ENCODE data around the gene EFNA3. TPM values are rescaled to one million over a fixed set of nuclear protein-coding genes. Genes with fewer than 3 reads are reported as not detected.
A peak's percentile ranks its signal among the peaks of the same experiment; 100 is the strongest.

Gene EFNA3
- total RNA-seq, 1 donor = 0.43 TPM

GRCh38 chr1:155048449-155049334, 29.9 kb upstream of the EFNA3 start:
- no peak overlapping the region for H3K4me3 ChIP-seq (ENCODE audit: low read depth, low read length)
- TF ChIP-seq, protein P1, sequence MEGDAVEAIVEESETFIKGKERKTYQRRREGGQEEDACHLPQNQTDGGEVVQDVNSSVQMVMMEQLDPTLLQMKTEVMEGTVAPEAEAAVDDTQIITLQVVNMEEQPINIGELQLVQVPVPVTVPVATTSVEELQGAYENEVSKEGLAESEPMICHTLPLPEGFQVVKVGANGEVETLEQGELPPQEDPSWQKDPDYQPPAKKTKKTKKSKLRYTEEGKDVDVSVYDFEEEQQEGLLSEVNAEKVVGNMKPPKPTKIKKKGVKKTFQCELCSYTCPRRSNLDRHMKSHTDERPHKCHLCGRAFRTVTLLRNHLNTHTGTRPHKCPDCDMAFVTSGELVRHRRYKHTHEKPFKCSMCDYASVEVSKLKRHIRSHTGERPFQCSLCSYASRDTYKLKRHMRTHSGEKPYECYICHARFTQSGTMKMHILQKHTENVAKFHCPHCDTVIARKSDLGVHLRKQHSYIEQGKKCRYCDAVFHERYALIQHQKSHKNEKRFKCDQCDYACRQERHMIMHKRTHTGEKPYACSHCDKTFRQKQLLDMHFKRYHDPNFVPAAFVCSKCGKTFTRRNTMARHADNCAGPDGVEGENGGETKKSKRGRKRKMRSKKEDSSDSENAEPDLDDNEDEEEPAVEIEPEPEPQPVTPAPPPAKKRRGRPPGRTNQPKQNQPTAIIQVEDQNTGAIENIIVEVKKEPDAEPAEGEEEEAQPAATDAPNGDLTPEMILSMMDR (IDR thresholded peaks at IDR 0.05; ENCODE audit: insufficient read depth, low read depth, low read length) = no peak
- DNase-seq (ENCODE audit: low read depth) = no peak

DNA sequence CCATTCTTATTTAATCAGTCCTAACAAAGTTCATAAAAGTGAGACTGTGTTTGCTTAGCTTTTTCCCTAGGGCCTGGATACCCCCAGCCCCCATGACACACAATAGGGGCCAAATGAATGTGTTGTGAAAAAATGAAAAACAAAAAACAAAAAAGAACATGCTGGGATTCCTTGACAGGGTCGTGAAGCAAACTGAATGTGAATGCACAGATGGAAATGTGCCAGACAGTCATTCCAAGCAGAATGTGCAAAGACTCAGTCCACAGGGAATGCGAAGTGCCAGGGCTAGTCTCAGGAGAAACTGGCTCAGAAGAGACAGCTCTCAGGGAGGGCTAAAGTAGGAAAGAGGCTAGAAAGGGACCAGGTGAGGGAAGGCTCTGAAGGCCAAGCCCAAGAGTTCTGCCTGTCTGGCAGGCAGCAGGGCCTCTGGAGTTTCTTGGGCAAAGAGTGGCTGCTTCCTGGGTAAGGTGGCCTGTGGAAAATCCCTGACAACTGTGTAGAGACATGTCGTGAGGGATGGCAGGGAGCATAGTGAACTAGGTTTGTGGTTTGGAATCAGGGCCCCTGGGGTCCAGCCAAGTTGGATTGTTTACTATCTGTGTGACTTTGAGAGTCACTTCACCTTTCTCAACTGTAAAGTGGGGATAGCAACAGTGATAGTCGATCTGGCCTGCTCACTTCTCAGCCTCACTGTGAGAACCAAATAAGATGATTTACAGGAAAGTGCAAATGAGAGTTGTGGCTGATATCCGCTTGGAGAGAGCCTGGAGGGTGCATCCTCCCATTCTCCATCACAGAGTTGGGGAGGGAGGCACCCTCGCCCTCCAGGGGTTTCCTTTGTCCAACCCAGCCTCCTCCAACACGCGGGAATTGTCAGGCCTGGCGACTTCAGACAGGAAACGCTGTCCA, 28.7 kb upstream of the EFNA3 start:
- DNase-seq (ENCODE audit: low read depth) = no peak
- peak overlapping the region; percentile 74 for H3K4me3 ChIP-seq (ENCODE audit: low read depth, low read length)
- TF ChIP-seq, protein P1 (IDR thresholded peaks at IDR 0.05; ENCODE audit: insufficient read depth, low read depth, low read length) = no peak

- peak; percentile 79 for DNase-seq (ENCODE audit: low read depth)
These were observed 27.9 kb upstream of the EFNA3 start, which contains the start of gene ADAM15 for GRCh38 chr1:155050560-155051341. Gene ADAM15 (plus strand): TSS chr1:155051316. CDS start chr1:155051387, 71 bp downstream.

GRCh38 chr1:155051342-155051776, 27.3 kb upstream of the EFNA3 start:
- H3K4me3 ChIP-seq (ENCODE audit: low read depth, low read length) = peak overlapping the region; percentile 73
- TF ChIP-seq, protein P1 (IDR thresholded peaks at IDR 0.05; ENCODE audit: insufficient read depth, low read depth, low read length) = no peak
- no peak for DNase-seq (ENCODE audit: low read depth)

More at GRCh38 chr1:155050560-155051341, 27.9 kb upstream of the EFNA3 start, which contains the start of gene ADAM15:
- H3K4me3 ChIP-seq (ENCODE audit: low read depth, low read length) = peak within 1 kb of the TSS; percentile 74
- TF ChIP-seq, protein P1 (IDR thresholded peaks at IDR 0.05; ENCODE audit: insufficient read depth, low read depth, low read length) = peak; percentile 86

DNA sequence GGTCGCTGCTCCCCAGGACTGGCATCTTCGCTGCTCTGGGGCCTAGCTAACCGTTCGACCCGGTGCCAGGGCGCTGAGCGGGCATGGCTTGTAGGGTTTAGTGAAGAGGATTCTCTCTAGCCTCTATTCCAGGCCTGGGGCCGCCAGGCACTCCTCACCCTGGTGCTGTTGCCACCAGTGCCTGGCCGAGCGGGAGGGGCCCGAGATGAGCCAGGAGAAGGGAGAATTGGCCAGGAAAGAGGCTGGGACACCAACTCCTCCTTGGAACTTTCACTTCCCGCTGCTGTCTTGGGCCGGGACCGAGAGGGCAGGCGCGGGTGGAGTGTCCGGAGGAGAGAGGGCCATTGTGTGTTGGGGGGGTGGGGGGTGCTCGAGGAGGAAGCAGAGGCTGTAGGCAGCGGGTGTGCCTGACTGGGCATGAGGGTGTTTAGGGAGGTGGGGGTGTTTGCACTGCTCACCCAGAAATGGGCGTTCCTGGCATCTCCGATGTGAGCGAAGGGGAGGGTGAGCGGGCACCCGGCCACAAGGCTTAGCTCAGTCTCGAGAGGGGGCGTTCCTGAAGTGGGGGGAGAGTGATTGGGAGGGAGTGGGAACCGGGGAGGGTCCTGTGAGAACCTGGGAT, 26.7 kb upstream of the EFNA3 start:
- TF ChIP-seq, protein P1 (IDR thresholded peaks at IDR 0.05; ENCODE audit: insufficient read depth, low read depth, low read length) = no peak
- peak overlapping the region; percentile 73 for H3K4me3 ChIP-seq (ENCODE audit: low read depth, low read length)
- peak; percentile 23 for DNase-seq (ENCODE audit: low read depth)

Data from fibroblast of villous mesenchyme (primary cell).